PFSK-1 (cell line): ENCODE measurements around the gene SPC25.

Experiments
- POLR2AphosphoS5 ChIP-seq: IDR thresholded peaks from 2 replicates; pipeline ENCODE4 v1.6.1; 2012; ENCODE audit warnings: low read depth, mild to moderate bottlenecking, control low read depth, low read length, moderate library complexity
- REST ChIP-seq, 2 experiments: IDR thresholded peaks; 2 replicates each; pipeline versions ENCODE4 v1.6.1 to v1.8.0; 2011 to 2012; ENCODE audit warnings: low read depth in 2 of 2, low read length in 2 of 2, control low read depth in 1 of 2, inconsistent platforms in 1 of 2, mild to moderate bottlenecking in 1 of 2, moderate library complexity in 1 of 2; ENCODE audit not compliant: insufficient read depth in 1 of 2
- SIN3A ChIP-seq: IDR thresholded peaks from 2 replicates; pipeline ENCODE4 v1.6.1; 2012; ENCODE audit warnings: mild to moderate bottlenecking, low read length, moderate library complexity, borderline replicate concordance; ENCODE audit not compliant: insufficient read depth
- TAF1 ChIP-seq: IDR thresholded peaks from 2 replicates; pipeline ENCODE4 v1.6.1; 2012; ENCODE audit warnings: low read length, control low read depth, borderline replicate concordance; ENCODE audit not compliant: insufficient read depth

GRCh38 chr2:168903888-168904287, 13.7 kb upstream of the SPC25 start:
- TF ChIP-seq TAF1 (no peak), POLR2AphosphoS5 (no peak), REST (IDR thresholded peaks at IDR 0.05; ENCODE audit: insufficient read depth in 1 of 2, low read depth in 2 of 2, low read length in 2 of 2) (no peak), SIN3A (no peak)
